KG1 (cell line): Measurements from ENCODE around the gene TPRN.

Experiments used
- DNase-seq: peaks from one replicate; lab custom pipeline; 2025; lab: John Stamatoyannopoulos, UW

TPRN gene

GRCh38 chr9:137188490-137189296 is 11.8 kb downstream of the TPRN start, which contains the start of the genes ANAPC2 and SSNA1:
TSS of gene ANAPC2 (minus strand) at chr9:137188560. CDS start at chr9:137188532, 28 bp downstream.
TSS of gene SSNA1 (plus strand) at chr9:137188676. CDS start at chr9:137188727, 51 bp downstream.
- peak; percentile 82 for DNase-seq

- DNase-seq, result no peak
Observed at GRCh38 chr9:137188086-137188489, 12.5 kb downstream of the TPRN start.

DNA sequence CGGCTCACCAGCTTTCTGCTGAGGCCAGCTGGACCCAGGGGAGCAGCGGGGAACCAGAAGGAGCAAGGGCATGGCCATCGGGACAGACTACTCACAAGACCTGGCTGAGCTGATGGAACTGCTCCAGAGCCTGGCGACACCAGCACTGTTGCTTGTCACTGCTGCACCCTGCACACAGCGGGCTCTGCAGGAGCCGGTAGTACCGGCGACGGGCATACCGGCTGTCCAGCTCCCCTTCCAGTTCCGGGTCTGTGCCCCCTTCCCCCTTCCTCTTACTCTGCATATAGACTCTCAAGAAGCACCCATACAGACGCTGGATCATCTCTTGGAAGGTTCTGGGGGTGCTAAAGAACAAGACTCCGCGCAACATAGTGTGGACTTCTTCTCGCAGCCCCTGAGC is 13.2 kb downstream of the TPRN start:
- DNase-seq, result no peak

DNA sequence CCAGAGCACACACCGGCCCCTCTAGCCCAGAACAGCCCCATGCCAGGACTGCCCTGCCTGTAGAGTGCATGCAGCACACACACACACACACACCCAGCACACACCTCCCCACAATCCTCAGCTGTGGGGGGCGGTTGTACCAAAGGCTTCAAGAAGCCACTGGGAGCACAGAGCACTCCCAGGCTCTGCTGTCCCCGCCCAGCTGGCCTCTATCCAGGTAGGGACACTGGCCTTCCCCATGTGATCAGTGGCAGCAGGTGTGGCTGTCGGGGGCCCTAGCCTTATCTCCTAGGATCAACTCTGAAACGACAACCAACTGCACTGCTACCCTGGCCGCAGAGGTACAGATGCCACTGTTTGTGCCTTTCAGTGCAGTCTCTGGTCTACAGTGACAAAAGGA is 14.2 kb downstream of the TPRN start:
- DNase-seq, result no peak

- DNase-seq, result no peak
Observed at GRCh38 chr9:137185921-137186320, 14.6 kb downstream of the TPRN start.

DNA sequence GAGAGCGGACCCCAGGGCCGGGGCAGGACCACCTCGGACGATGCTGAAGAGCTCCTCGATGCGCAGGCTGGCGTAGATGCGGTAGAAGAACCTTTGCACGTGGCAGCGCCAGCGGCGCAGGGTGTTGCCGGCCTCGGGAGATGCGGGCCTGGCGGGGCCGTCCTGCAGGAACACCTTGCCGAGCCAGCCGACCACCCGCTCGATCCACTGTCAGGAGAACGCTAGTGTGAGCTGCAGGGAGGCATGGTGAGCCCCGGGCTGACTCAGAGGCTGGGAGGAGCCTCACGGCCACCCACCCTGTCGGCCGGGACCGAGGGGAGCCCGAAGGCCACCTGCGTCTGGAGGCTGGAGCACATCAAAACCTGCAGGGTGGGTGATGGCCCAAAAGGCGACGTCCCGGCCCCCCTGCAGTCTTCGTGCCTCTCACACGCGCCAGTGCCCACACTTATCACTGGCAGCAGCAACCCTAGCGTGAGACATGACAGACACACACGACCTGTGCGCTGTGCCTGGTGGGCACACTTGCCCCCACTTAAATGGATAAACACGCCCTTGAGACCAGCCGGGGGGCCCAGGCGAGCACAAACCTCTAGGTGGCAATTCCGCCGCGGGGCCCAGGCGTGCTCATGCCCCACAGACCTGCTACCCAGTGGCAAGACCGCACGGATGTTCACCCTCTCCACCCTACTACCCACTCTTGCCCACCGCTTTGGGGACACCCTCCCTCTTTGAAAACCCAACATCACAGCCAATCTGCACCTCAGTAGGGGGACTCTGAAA is 15.5 kb downstream of the TPRN start:
- no peak for DNase-seq

- no peak for DNase-seq
Observed at GRCh38 chr9:137183980-137184595, 16.5 kb downstream of the TPRN start.

GRCh38 chr9:137182836-137183235 is 17.7 kb downstream of the TPRN start:
- DNase-seq, result no peak

DNA sequence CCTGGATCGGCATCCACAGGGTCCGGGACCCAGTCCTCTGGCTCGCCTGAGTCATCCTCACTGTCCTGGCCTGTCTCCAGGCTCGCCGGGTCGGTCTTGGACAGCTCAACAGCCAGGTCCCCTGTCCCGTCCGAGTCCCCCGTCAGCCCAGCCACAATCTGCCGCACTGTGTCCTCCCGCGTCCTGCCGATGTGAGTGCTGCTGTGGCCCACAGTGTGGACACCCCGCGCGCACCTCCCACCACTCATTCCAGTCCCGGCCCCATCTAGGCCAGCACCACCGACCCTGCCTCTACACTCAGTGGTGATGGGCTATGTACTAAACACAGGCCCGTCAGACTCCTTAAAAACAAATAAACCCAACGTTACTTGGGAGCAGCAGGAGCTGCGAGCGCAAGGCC is 18.9 kb downstream of the TPRN start:
- DNase-seq, result no peak

DNA sequence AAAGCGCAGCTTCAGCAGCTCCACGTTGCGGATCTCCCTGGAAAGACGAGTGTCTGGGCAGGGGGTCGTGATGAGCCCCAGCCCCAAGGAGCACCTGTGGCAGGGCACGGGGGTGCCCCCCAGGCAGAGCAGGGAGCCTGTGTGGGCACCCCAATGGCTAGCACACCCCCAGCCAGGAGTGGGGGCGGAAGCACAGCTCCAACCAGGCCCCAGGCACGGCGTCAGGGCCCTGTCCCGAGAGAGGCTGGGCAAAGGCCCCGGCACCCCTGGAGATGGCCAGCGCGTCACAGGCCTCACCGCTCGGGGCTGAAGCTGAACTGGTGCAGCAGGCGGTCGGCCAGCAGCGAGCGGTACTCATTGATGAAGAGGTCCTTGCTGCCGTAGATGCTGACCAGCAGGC is 20.1 kb downstream of the TPRN start:
- DNase-seq, result no peak

DNA sequence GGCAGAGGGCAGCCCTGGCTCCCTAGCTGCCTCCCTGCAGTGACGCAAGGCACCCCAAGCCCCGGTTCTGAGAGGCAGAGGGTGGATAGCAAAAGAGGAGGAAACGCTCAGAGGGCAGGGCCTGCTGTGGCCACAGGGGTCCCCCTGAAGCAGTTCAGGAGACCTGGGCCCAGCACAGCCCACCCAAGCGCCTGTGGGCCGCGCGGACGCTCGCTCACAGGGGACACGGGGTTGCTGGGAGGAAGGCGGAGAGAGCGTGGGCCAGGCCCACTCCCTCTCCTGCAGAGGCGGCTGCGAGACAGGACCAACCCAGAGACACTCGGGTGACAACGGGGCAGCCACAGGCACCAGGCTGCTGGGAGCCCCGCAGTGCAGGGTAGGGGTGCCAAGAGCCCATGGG is 20.8 kb downstream of the TPRN start:
- no peak for DNase-seq

GRCh38 chr9:137178939-137179630 is 21.5 kb downstream of the TPRN start:
- no peak for DNase-seq

DNA sequence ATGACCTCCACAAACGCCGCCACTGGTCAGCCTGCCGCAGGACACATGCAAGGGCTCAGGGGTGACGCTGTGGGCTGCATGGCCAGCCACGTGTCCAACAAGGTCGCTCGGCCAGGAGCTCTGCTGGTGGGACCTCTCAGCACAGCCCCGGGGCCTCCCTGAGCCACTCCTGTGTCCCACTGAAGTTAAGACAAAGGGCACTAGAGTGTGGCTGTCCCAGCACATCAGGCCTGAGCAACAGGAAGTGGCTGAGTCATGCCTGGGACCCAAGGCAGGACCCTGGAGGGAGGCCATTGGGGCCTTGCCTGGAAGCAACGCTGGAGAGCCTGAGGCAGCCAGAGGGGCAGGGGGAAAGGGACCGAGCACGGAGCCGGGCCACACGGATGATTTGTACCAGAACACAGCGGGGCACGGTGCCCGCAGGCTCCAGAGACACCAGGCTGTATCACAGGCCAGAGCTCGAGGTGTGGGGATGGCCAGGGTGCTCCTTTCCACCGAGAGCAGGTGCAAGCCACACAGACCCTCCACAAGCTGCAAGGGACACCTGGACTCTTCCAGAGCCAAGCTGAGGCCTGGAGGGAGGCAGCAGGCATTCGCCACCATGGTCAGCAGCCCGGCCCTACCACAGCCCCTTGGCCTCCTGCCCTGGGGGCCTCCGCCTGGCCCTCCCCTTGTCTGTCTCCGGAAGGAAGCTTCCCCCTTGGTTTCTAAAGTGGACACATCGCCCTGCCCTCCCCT is 22.2 kb downstream of the TPRN start:
- no peak for DNase-seq

- no peak for DNase-seq
Observed at GRCh38 chr9:137176302-137177182, 24.0 kb downstream of the TPRN start.

GRCh38 chr9:137175345-137175961 is 25.1 kb downstream of the TPRN start:
- DNase-seq, result no peak

DNA sequence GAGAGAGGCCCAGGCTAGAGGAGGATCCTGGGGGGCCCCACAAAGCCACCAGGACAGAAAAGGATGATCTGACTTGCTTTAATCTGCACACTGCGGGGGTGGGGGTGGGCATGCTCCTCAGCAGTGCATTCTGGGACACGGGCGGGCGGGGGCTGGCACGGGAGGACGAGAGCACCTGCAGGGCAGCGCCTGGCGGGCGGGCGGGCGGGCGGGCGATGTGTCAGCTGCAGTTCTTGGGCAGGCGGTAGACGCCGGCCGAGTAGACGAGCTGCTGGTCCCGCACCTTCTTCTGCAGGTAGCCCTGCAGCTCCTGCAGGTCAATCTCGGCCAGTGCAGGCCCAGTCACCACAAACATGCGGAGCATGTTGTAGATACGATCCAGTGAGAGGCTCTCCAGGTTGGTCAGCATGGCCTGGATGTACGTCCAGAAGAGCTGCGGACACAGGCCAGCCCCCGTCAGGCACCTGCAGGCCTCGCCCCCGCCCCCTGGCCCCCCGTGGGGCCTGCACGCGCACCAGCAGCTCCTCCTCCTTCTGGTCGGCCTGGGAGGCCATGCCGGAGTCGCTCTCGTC is 25.7 kb downstream of the TPRN start:
- no peak for DNase-seq

DNA sequence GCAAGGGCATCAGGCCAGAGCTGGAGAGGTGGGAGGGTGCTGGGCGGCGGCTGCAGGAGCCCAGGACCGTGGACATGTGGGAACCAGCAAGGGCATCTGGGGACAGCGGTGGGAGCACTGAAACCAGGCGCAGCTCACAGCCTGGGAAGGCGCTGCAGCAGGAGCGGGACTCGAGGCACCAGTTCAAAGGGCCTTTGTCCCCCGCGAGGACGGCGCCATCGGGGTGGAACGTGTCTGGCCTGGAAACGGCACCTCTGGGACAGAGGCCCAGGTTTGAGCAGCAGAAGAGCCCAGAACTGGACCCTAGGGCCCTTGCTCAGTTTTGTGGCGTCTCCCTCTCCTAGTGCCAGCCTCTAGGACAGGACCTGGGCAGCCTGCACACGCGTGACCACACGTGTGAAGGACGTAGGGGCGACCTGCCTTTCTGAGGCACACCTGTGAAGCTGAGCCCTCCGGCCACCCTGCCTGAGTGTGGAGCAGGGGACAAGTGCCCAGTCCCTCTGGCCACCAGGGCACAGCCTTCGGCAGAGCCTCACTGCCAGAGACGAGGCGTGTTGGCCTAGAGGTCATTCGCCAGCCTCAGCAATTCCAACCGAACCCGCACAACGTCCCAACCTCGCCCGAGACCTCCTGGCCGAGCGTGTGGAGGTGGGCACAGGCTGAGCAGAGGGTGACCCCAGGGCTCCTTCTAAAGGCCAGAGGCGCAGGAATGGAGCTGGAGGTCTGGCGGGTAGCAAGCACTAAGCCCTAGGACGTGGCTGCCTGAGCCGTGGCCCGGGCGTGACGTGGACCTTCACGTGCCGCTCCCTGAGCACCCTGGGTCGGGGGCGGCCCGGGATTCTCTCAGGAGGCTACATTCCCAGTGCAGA is 26.5 kb downstream of the TPRN start:
- no peak for DNase-seq
